Skin of body (tissue), 2 donors: ENCODE measurements around the gene TBX1. TPM values are rescaled to one million over a fixed set of nuclear protein-coding genes. Genes with fewer than 3 reads are reported as not detected.

Experiments
- DNase-seq: peaks from one replicate; lab custom pipeline; 2025; lab: John Stamatoyannopoulos, UW
- total RNA-seq: library from RNA; depleted of rRNA; stranded (reverse); fragments of >200 nt; gene quantifications from one replicate; pipeline ENCODE4 v1.2.3, GENCODE V29; 2014

Gene TBX1
- total RNA-seq, 1 donor from 2014 or later = 4.8 TPM

DNA sequence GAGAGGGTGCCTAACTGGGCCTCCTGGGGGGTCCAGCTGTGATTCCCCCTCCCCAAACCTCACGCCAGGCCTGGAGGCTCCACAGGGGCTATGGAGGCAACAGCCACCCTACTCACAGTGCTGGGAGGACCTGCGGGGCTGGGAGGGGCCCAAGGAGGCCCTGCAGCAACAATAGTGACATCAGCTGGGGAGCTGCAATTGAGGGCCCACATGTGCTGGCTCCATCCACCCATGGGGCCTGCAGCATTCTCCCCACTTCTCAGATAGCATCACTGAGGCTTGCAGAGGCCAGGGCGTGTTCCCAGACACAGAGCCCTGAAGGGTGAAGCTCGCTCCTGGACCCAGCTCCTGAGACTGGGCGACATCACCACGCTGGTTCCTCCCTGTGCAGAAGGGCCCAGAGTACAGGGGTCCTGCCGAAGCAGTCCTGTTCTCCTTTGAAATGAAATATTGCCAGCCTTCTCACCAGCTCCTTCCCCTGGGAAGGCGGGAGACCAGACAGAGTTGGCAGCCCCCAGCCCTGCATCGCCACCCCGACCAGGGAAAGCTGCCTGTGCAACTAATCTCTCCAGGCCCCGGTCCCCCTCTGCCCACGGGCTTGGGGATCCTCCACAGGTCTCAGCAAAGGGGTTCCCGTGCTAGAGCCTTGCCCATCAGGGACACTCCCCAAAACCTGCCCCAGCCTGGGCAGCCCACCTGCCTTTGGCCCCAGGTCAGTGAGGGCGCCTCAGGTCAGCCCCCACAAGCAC lies 8.9 kb upstream of the TBX1 start:
- no peak for DNase-seq

DNA sequence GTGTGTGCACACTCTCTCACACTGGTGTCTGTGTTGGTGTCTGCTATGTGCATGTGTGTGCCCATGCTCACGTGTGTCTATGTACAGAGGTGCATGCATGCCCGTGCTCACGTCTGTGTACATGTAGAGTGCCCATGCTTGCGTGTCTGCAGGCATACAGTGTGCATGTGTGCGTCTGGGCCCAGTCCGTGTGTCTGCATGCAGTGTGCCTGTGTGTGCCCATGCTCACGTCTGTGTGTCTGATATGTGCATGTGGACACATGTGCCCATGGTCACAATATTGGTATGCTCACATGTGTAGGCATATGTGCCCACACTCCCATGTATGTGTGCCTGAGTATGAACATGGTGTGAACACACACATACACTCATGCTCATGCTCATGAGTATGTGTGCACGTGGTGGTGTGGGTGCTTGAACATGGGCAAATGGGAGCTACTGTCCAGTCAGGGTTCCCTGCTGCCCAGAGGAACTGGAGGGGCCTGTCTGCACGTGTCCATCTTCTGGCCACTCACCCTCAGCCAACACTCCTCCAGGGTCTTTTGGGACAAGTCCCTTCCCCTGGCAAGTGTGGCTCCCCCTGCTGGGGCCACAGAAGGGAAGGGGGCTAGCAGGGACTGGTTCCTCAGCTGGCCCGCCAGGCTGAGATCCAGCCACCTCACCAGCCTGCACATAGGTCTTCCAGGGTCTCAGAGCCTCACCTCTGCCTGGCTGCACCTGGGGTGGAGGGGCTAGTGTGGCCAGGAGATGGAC lies 7.3 kb upstream of the TBX1 start:
- DNase-seq = no peak

DNA sequence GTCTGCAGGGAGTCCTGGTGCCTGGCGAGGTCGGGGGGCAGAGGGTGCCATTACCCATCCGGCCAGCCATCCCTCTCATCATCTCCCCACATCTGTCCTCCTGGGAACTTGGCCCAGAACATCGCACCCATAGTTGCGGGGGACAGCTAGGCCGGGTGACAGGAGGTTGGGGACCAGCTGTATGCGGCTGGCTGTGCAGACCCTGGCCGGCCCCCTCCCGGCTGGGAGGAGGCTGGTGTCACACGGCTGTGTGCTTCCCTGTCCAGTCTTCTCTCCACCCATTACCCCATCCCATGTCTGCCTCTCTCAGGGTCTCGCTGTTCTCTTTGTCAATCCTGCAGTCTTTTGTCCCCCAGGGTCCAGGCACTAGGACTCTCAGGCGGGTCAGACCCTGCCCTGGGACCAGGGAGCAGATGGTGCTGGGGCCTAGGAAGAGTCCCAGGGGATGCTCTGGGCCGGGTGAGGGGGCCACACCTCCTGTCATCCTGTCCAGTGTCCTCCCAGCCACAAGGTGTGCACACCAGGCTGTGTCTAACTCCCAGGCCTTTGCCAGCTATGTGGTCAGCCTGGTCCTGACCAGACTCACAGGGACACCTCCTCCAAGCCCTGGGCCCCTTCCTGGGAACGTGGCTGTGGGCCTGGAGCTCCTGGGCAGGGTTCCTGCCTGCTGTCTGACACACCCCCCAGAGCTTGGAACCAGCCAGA lies 6.4 kb upstream of the TBX1 start:
- DNase-seq = no peak

DNA sequence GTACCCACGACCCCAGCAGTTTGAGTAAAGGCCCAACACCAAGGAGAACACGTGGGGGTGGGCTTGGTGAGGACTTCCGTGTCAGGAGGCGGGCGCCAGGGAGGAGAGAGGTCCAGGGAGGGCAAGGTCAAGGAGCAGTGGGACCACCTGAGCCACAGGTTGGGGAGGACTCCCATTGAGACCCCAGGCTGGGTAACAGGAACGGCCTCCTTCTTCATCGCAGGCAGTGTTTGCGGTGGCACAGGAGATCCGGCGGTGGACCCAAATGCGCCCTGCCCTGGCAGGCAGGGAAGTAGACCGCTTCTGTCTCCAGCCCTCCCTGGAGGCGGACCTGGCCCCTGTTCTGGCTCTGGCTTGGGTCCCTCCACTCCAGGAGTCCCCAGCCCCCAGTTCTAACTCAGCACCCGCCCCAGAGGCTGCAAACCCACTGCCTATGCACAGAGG lies 5.9 kb upstream of the TBX1 start:
- no peak for DNase-seq

DNA sequence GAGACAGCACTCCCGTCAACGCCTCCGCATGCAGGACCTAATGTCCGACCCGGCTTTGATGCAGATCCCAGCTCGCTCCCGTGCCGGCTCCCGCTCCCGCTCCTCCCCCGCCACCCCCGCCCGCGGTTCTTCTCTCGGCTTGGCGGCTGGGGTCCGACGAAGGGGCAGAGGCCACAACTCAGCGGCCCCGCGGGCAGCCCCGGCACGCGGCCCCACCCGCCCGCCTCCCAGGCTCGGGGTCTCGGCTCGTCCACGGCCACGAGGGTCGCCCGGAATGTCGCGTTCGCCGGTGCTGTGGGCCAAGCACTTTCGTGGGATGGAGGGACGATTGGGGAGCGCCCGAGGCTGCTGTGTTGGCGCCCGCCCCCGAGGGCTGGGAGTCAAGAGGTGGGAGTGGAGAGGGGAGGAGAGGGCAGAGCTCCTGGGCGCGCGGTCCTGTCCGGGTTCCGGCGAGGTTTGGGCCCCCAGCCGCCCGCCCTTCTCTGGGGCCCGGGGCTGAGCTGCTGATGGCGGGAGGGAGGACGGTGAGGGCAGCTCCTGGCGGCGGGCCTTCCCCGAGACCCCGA lies 5.3 kb upstream of the TBX1 start:
- no peak for DNase-seq

DNA sequence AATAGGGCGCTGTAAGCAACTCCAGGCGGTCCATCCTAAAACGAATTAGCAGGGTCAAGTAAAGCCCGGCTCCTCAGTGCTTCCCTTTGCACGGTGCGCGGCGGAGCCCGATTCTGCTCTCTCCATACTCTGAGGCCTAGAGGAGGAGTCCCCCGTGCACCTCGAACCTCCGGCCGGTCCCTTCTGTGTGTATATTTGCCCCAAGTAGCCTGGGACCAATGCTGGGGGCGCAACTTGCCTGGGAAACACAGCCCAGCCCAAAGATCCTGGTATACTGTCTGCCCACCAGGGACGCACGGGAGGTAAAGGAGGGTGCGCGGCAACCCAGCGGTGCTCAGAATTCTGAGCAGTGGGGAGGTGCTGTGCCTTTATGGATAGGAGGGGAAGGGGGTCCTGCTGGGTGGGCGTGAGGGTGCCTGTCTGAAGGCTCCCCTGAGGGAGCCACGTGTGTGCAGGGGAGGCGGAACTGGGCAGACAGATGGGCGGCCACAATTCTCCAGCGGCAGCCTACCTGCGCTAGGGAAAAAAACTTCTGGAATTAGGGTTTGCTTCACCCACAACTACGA lies 4.8 kb upstream of the TBX1 start:
- DNase-seq = no peak

DNA sequence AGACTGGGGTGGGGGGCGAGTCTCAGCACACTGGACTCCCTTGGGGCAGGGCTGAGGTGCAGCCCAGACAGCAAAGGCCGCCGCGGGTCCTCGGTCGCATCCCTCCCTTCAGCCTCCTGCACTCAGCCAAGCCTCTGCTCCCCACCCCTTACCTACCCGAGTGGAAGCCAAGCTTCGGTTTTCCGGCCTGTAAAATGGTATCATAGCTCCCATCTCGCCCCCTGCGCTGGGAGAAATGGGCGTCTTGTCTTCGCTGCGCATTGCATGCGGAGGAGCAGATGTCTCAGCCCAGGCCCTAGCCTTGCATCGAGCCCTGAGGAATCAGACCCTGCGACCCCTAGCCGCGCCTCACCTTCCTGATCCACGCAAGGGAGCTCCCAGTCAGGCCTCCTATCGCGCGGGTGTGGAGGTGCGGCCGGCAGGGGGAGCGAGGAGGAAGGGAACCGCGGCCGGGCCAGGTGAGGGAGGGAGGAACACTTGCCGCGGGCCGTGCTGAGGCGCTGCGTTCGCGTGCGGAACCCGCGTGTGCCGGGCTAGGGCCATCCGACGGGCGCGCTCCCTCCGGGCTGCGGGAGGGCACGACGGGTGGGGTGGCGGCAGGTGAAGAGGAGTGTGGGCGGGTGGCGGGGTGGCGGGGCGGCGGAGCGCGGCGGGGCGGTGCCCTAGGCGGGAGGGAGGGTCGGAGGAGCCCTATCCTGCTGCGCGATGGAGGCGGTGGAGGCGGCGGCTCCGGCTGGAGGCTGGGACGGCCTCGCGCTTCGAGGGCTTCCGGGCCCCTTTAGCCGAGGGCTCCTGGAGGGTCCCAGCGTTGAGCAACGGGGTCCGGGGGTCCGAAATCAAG lies 4.1 kb upstream of the TBX1 start:
- no peak for DNase-seq

DNA sequence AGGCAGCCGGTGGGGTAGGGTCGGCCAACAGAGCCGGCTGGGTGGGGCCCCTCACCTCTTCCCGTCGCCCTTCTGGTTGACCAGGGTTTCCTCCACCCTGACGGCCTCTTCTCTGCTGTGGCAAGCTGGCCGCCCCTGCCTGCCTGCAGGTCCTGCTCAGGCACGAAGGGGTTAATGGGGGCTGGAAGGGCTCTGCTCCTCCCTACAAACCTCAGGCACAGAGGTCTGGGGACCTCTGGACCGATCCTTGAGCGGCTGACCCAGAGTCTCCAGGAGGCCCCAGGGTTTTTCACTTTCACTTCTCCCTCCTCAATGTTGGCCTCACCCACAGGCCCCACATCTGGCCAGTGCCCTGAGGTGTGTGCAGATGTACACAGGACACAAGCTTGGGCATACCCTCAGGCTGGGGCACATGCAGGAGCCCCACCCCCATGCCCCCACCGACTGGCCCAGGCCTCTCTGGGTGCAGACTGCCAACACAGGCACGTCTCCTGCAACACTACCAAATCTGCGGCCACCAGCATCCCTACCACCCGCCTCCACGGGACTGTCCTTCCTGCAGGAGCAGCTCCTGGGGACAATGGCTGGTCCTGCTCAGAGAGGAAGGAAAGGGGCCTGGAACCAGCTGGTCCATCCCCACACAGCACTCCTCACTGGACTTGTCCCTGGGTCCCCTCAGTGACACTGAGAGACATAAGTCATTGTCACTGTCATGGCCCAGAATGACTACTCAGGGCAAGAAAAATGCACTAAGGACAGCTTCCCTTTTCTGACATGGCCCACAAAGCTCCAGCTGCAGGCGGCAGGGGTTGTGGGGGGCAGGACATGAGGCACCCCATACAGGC lies 3.2 kb upstream of the TBX1 start:
- no peak for DNase-seq

DNA sequence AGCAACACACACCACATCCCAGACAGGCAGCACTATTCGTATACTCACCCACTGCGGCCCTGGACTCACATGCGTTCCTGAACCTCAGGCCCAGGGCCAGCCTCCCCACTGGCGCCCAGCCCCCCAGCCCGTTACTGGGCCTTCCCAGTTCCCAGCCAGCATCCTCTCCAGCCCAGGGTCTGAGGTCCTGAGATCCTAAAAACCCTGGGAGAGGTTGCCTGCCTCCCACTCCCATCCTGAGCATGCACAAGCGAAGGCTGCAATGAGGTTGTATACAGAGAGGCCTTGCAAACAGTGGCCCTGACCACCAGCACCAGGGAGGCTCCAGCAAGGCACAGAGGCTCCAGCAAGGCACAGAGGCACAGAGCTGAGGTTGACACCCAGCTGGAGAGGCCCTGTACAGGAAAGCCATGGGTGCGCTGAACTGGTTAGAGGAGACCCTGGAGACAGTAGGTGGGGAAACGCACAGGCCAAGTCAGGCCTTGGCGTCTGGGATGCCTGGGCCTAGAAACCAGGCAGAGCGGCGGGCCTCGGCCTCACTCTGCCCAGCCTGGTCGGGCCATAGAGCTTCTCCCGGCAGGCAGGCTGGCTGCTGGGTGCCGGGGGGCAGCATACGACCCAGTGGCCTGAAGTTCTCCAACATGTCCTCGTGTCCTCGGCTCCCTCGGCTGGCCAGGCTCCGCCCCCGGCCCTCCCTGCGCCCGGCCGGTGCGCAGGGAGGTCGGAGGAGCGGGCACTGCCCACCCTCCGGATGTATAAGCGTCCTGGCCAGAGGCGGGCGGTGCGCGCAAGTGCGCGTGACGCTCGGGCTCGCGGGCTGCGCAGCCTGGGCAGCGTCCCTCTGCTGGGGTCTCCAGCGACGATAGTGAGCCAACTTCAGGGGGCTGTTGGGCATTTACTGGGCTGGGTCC lies 2.3 kb upstream of the TBX1 start:
- no peak for DNase-seq

DNA sequence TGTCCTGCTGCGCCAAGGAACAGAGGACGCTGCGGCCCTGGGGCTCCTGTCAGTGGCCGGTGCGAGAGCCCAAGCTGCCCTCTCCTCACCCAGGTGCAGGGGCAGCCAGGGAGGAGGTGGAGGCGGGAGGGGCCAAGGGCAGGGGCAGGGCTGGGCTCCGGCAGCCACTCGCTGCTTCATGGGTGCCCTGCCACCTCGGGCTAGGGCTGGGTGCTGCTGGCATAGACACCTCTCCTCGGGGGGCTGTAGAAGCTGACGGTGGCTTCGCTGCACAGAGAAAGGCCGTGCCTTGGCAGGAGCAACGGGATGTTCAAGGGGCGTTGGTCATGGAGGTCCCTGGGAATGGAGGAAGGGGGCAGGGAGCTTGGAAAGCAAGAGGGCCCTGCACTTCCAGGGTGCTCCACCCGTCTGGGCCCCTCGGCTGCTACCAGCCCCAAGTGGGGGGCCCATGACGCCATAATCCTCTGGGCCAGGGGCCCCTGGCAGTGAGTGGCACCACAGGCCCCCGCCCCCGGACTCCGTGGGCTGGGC lies 1.6 kb upstream of the TBX1 start:
- no peak for DNase-seq

DNA sequence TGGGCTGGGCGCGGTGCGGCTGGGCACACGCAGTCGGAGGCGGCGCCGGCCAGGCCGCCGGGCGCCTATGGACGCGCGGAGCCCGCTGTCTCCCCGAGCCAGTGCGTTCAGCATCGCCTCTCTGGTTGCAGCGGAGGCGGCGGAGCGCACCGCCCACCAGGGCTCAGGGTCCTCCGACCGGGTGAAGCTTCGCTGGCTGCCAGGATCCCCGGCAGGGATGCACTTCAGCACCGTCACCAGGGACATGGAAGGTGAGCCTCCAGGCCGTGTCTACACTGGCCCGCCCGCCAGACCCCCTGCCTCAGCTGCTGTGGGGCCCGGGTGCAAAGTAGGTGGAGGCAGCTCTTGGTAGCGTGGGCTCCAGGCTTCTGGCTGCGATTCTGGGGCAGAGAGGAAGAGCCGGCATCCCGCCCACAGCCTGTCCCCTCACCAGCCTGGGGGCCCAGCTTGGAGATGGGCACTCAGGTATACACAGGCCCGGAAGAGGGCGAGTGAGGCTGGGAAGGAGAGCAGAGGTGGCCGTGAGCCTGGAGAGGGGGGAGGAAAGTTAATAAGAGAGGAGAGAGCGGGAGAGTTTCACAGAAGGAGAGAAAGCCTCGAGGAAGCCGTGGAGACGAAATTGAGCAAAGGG lies 1.0 kb upstream of the TBX1 start:
- DNase-seq = no peak

DNA sequence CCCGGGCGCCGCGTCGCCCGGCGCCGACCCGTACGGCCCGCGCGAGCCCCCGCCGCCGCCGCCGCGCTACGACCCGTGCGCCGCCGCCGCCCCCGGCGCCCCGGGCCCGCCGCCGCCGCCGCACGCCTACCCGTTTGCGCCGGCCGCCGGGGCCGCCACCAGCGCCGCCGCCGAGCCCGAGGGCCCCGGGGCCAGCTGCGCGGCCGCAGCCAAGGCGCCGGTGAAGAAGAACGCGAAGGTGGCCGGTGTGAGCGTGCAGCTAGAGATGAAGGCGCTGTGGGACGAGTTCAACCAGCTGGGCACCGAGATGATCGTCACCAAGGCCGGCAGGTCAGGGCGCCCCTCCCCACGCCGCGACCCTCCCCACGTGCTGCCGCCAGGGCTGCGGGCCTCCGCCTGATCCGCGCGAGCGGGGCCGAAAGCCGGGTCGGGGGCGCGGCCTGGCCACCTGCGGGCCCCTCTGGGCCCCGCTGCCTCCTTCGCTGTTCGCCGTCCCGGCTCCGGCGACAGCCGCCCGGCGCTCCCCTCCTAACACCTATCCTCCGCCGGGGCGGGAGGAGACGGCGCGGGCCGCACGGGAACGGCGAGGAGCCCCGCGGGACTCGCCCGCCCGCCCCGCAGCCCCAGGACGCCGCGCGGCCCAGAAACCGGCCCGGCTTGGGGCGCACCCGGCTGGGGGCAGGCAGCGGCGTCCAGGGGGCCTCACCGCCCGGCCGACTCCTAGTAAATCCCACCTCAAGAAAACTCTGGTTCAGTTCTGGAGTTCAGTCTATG lies 560 bp downstream of the TBX1 start:
- no peak for DNase-seq

DNA sequence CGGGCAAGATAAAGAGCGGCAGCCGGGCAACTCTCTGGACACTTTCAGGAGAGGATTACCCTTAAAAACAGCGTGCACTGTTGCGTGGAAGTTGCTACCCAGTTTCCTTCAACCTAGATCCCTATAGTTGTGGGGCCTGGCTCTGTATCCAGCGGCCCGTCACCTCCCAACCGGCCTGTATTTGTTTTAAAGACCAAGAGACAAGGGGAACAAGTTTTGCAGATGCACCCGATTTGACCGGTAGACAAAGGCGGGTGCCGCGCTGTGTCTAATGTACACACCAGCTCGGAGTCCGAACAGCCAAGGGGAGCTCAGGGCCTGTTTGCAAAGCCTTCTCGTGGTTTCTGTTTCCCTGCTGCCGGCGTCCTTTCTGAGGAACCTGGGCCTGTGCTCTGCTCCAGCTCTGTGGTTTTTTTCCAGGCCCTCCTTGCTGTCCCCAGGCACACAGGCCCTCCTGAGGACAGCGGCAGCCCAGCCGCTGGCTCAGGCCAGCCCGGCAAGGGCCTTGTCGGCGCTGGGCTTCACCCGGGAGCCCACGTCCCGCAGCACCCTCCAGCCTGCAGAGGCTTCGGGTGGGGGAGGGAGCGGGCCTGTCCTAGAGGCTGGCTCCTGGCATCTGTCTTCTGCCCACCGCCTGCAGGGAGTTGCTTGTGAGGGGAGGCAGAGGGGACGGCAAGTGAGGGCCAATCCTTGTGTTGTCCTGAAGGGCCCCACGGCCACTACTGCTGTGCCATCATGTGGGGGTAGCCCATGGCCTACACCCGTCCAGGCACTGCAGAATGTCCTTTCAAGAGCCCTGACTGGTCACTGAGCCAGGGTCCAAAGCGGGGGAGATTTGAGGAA lies 1.4 kb downstream of the TBX1 start:
- no peak for DNase-seq

DNA sequence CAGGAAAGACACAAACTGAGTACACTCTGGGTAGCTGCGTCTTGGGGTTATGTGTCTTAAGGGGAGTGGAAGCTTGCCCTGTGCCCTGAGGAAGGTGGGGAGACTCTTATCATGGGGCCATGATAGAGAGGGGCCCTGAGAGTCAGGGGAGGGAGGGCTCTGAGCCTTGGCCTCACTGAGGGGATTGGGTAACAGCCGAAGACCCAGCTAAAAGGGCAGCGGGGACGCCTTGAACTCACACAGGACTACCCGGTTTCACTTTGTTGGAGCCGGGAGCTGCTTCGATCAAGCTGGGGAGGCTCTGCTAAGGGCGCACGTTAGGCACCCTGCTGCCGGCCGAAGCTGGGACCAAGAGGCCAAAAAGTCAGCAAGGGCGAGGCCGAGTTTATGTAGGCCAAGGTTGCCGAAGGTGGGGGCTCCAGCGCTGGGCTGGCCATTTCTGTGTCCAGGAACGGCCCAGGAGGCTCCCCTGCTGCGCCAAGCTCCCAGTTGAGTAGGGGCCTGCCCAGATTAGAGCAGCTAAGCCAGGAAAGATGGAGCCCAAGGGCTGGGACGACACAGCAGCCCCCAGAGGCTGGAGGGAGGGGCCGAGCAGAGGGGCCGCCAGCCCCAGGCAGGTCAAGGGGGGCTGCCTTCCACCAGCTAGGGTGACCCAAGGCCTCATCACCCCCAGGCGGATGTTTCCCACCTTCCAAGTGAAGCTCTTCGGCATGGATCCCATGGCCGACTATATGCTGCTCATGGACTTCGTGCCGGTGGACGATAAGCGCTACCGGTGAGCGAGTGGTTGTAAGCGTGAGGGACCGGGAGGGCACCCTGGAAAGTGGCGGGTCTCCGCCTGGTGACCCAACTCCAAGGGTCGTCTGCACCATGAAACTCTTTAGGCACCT lies 2.2 kb downstream of the TBX1 start:
- no peak for DNase-seq
